ENCODE results near the gene POMT2. TPM values are rescaled to one million over a fixed set of nuclear protein-coding genes. Genes with fewer than 3 reads are reported as not detected.

The POMT2 gene
- total RNA-seq, 1 experiment from 2014 or later: 30.4 TPM

- no peaks in the 10 kb centered on the region for H3K9me3 ChIP-seq
- H3K4me1 Mint-ChIP-seq (ENCODE audit: low read depth, unreplicated experiment): peaks cover 6% of the 10 kb centered on the region
- no peaks in the 10 kb centered on the region for H3K27me3 ChIP-seq (replicated peaks; ENCODE audit: control insufficient read depth, insufficient read depth, low read length)
- no peaks in the 10 kb centered on the region for H3K9me3 Mint-ChIP-seq (ENCODE audit: unreplicated experiment)
- H3K27ac Mint-ChIP-seq (ENCODE audit: unreplicated experiment): no peak overlapping the region
- ChIA-PET POLR2A (no interaction called here), CTCF (no interaction called here)
- H3K36me3 Mint-ChIP-seq (ENCODE audit: insufficient read depth, unreplicated experiment): no peaks in the 10 kb centered on the region
- H3K36me3 ChIP-seq (ENCODE audit: control insufficient read depth, insufficient read depth, low read length): no peaks in the 10 kb centered on the region
- H3K4me3 Mint-ChIP-seq (ENCODE audit: unreplicated experiment): no peak overlapping the region
- H3K4me3 ChIP-seq (ENCODE audit: low read depth, low read length): no peak overlapping the region
- no peak for TF ChIP-seq CTCF (IDR thresholded peaks at IDR 0.05; ENCODE audit: insufficient read depth in 1 of 2, low read depth in 1 of 2, low read length in 1 of 2, severe bottlenecking in 1 of 2, unreplicated experiment in 1 of 2)
- no peak for DNase-seq
- BruUV-seq (replicated peaks): no TSS peak
- no peaks in the 10 kb centered on the region for H3K4me1 ChIP-seq
- H3K27me3 Mint-ChIP-seq (ENCODE audit: insufficient read depth, unreplicated experiment): peaks cover 17% of the 10 kb centered on the region
- intact Hi-C loops (cut with micrococcal nuclease; ENCODE audit: unreplicated experiment): no loop called here
Measured at GRCh38 chr14:77260631-77261030, 60.1 kb downstream of the POMT2 start.

- H3K4me3 ChIP-seq (ENCODE audit: low read depth, low read length): no peak overlapping the region
- Mint-ChIP-seq H3K27ac (ENCODE audit: unreplicated experiment) (no peak overlapping the region), H3K4me1 (ENCODE audit: low read depth, unreplicated experiment) (peaks cover 6% of the 10 kb centered on the region), H3K9me3 (ENCODE audit: unreplicated experiment) (no peaks in the 10 kb centered on the region), H3K36me3 (ENCODE audit: insufficient read depth, unreplicated experiment) (no peaks in the 10 kb centered on the region), H3K4me3 (ENCODE audit: unreplicated experiment) (no peak overlapping the region), H3K27me3 (ENCODE audit: insufficient read depth, unreplicated experiment) (peaks cover 17% of the 10 kb centered on the region)
- POLR2A ChIA-PET: no interaction called here
- intact Hi-C loops (cut with micrococcal nuclease; ENCODE audit: unreplicated experiment): no loop called here
- no peaks in the 10 kb centered on the region for H3K27me3 ChIP-seq (replicated peaks; ENCODE audit: control insufficient read depth, insufficient read depth, low read length)
- no peaks in the 10 kb centered on the region for H3K9me3 ChIP-seq
- no peaks in the 10 kb centered on the region for H3K4me1 ChIP-seq
- DNase-seq: no peak
- BruUV-seq (replicated peaks): no TSS peak
- H3K36me3 ChIP-seq (ENCODE audit: control insufficient read depth, insufficient read depth, low read length): no peaks in the 10 kb centered on the region
- CTCF ChIA-PET: no interaction called here
- no peak for TF ChIP-seq CTCF (IDR thresholded peaks at IDR 0.05; ENCODE audit: insufficient read depth in 1 of 2, low read depth in 1 of 2, low read length in 1 of 2, severe bottlenecking in 1 of 2, unreplicated experiment in 1 of 2)
Measured at GRCh38 chr14:77260199-77260598, 60.5 kb downstream of the POMT2 start.

GRCh38 chr14:77259025-77259715, 61.5 kb downstream of the POMT2 start:
- H3K27me3 Mint-ChIP-seq (ENCODE audit: insufficient read depth, unreplicated experiment): peaks cover 17% of the 10 kb centered on the region
- CTCF ChIA-PET: no interaction called here

More at GRCh38 chr14:77259025-77259715, 61.5 kb downstream of the POMT2 start:
- intact Hi-C loops (cut with micrococcal nuclease; ENCODE audit: unreplicated experiment): no loop called here
- Histone ChIP-seq H3K27me3 (replicated peaks; ENCODE audit: control insufficient read depth, insufficient read depth, low read length) (no peaks in the 10 kb centered on the region), H3K9me3 (no peaks in the 10 kb centered on the region), H3K4me1 (no peaks in the 10 kb centered on the region), H3K4me3 (ENCODE audit: low read depth, low read length) (no peak overlapping the region), H3K36me3 (ENCODE audit: control insufficient read depth, insufficient read depth, low read length) (no peaks in the 10 kb centered on the region)
- Mint-ChIP-seq H3K4me1 (ENCODE audit: low read depth, unreplicated experiment) (peaks cover 6% of the 10 kb centered on the region), H3K9me3 (ENCODE audit: unreplicated experiment) (no peaks in the 10 kb centered on the region), H3K36me3 (ENCODE audit: insufficient read depth, unreplicated experiment) (no peaks in the 10 kb centered on the region), H3K27ac (ENCODE audit: unreplicated experiment) (no peak overlapping the region), H3K4me3 (ENCODE audit: unreplicated experiment) (no peak overlapping the region)
- no peak for TF ChIP-seq CTCF (IDR thresholded peaks at IDR 0.05; ENCODE audit: insufficient read depth in 1 of 2, low read depth in 1 of 2, low read length in 1 of 2, severe bottlenecking in 1 of 2, unreplicated experiment in 1 of 2)
- DNase-seq: no peak
- POLR2A ChIA-PET: no interaction called here
- BruUV-seq (replicated peaks): no TSS peak
